ENCODE results near the gene CEMIP2.

DNA sequence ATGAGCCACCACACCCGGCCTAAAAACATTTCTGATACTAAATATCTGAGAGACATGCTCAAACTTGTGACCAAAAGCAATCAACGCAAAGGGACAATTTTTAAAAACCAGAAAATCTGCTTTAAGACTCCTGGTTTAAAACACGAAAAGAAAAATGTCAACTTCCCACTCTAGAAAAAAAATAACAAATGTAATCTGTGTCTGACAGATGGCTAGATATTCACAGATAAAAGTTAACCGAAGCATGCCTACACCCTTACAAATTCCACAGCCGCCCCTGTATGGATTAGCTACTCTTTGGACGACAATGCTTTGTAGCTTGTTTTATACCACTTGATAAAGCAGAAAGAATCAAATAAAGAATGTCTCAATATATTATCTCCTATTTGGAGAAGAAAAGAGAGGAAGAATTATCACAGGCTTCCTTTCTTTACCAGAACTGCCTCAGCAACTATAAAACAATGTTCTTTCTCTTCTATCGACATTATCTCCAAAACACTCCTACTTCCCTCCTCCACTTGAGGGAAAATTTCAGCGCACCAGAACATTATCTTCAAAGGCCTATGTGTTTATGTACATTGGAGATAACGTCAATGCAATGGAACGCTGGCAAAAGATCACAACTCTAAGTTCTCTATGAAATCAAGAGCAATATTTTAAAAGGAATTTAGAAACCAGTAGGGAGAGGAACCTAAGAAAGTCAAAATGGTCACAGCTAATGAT, 26.2 kb downstream of the CEMIP2 start:
- no peak for TF ChIP-seq PBX3 (IDR thresholded peaks at IDR 0.05)
- TF ChIP-seq RAD21 (IDR thresholded peaks at IDR 0.05; ENCODE audit: low read length), result no peak
- no peak for TF ChIP-seq GABPA (IDR thresholded peaks at IDR 0.05; ENCODE audit: low read depth)
- TF ChIP-seq, protein P1, sequence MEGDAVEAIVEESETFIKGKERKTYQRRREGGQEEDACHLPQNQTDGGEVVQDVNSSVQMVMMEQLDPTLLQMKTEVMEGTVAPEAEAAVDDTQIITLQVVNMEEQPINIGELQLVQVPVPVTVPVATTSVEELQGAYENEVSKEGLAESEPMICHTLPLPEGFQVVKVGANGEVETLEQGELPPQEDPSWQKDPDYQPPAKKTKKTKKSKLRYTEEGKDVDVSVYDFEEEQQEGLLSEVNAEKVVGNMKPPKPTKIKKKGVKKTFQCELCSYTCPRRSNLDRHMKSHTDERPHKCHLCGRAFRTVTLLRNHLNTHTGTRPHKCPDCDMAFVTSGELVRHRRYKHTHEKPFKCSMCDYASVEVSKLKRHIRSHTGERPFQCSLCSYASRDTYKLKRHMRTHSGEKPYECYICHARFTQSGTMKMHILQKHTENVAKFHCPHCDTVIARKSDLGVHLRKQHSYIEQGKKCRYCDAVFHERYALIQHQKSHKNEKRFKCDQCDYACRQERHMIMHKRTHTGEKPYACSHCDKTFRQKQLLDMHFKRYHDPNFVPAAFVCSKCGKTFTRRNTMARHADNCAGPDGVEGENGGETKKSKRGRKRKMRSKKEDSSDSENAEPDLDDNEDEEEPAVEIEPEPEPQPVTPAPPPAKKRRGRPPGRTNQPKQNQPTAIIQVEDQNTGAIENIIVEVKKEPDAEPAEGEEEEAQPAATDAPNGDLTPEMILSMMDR (IDR thresholded peaks at IDR 0.05), result no peak
- no peak for TF ChIP-seq TAF1 (IDR thresholded peaks at IDR 0.05; ENCODE audit: borderline replicate concordance, low read depth, low read length)
- no peak for TF ChIP-seq NFIC (IDR thresholded peaks at IDR 0.05; ENCODE audit: borderline replicate concordance)
